Body of pancreas (tissue), 4 donors: ENCODE measurements around the gene COL4A2. TPM values are rescaled to one million over a fixed set of nuclear protein-coding genes. Genes with fewer than 3 reads are reported as not detected.
A peak's percentile ranks its signal among the peaks of the same experiment; 100 is the strongest.

Experiments
- ATAC-seq: fragments of 150-250 bp; one replicate; pipeline ENCODE4 v1.9.1; 2016
- DNase-seq, 4 donors: peaks; one replicate each; pipeline ENCODE4 v3.0.0-alpha.2; 2019
- H3K27ac ChIP-seq, 4 donors: fragments of 200-600 bp; sonication (generic); 1 replicate in 3 of 4; 2 replicates in 1 of 4; pipeline versions ENCODE4 v1.5.1 to v1.6.1; 2016 to 2019; ENCODE audit warnings: mild to moderate bottlenecking in 1 of 4, mixed read lengths in 1 of 4, moderate library complexity in 1 of 4
- H3K27me3 ChIP-seq, 2 donors: fragments of 200-600 bp; sonication (generic); one replicate each; pipeline ENCODE4 v1.6.0; 2016; ENCODE audit warnings: mild to moderate bottlenecking in 1 of 2
- H3K36me3 ChIP-seq, 2 donors: fragments of 200-600 bp; sonication (generic); replicated peaks in 1 of 2; 2 replicates each; pipeline ENCODE4 v1.5.1; 2016; ENCODE audit warnings: low read depth in 2 of 2; ENCODE audit not compliant: insufficient read depth in 1 of 2
- H3K4me1 ChIP-seq: fragments of 200-600 bp; sonication (generic); one replicate; pipeline ENCODE4 v1.6.0; 2016
- H3K4me3 ChIP-seq, 2 donors: fragments of 200-600 bp; sonication (generic); 1 replicate in 1 of 2; 2 replicates in 1 of 2; pipeline ENCODE4 v1.5.1; 2016 to 2019
- H3K9me3 ChIP-seq, 3 donors: fragments of 200-600 bp; sonication (generic); 1 replicate in 2 of 3; 2 replicates in 1 of 3; pipeline ENCODE4 v1.5.1; 2016
- CTCF ChIP-seq, 7 experiments: fragments of 450-650 bp in 4 of 7; fragments of 200-600 bp in 3 of 7; sonication (generic) in 3 of 7; IDR thresholded peaks; one replicate each; pipeline ENCODE4 v1.5.1; 2016 to 2019; ENCODE audit warnings: antibody characterized with exemption in 7 of 7
- POLR2A ChIP-seq, 3 donors: fragments of 450-650 bp; IDR thresholded peaks; one replicate each; pipeline ENCODE4 v1.6.1; 2016; ENCODE audit warnings: antibody characterized with exemption in 3 of 3, mild to moderate bottlenecking in 2 of 3
- WGBS, 2 donors: methylation state at CpG; one replicate each; pipeline ENCODE4 v1.1.5; 2017; 5-methylcytosine and 5-hydroxymethylcytosine counted together
- intact Hi-C: fragments of 100-400 bp; cut with DNase I; formaldehyde crosslinking; loops from one replicate; pipeline ENCODE4 v1.15.1; 2023
- total RNA-seq, 2 donors: library from RNA; depleted of rRNA; stranded (reverse); fragments of >200 nt; gene quantifications; one replicate each; pipeline ENCODE4 v1.1.0, GENCODE V29; 2016

COL4A2 gene
- total RNA-seq, 2 donors from 2014 or later = 69.3 to 230 TPM

DNA sequence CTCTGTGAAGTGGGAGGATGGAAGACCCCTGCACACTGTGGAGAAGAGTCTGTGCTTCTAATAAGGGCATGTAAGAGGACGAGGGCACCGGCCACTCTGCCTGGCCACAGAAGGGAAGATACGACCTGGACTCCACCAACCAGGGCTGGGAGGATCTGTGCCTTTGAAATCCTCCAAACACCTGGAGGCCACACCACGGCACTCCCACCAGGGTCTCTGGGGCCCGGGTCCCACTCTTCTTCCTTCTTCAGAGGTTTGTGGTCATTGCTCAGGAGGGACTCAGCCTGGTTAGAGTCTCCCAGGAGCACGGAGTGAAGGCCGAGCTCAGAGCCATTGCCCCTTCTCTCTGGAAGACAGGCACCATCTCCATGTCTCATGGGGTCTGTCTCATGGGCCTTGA lies 212.4 kb downstream of the COL4A2 start:
- peaks cover 33% of the 10 kb centered on the region for H3K4me1 ChIP-seq
- intact Hi-C loops = no loop called here
- peak overlapping the region in 1 of 4 donors; percentile 47 for H3K27ac ChIP-seq
- DNase-seq (no peak), ATAC-seq (no peak)
- H3K4me3 ChIP-seq = no peak overlapping the region
- H3K36me3 ChIP-seq = peaks cover 0 to 11% of the 10 kb centered on the region in 2 donors
- no peaks in the 10 kb centered on the region for H3K27me3 ChIP-seq
- H3K9me3 ChIP-seq = no peaks in the 10 kb centered on the region
- TF ChIP-seq POLR2A (IDR thresholded peaks at IDR 0.05) = no peak
- WGBS, 2 donors = 82% methylated on average over 7 of the region's 7 CpGs; no CpG with 5 or more reads in 1 of the 2 donors

DNA sequence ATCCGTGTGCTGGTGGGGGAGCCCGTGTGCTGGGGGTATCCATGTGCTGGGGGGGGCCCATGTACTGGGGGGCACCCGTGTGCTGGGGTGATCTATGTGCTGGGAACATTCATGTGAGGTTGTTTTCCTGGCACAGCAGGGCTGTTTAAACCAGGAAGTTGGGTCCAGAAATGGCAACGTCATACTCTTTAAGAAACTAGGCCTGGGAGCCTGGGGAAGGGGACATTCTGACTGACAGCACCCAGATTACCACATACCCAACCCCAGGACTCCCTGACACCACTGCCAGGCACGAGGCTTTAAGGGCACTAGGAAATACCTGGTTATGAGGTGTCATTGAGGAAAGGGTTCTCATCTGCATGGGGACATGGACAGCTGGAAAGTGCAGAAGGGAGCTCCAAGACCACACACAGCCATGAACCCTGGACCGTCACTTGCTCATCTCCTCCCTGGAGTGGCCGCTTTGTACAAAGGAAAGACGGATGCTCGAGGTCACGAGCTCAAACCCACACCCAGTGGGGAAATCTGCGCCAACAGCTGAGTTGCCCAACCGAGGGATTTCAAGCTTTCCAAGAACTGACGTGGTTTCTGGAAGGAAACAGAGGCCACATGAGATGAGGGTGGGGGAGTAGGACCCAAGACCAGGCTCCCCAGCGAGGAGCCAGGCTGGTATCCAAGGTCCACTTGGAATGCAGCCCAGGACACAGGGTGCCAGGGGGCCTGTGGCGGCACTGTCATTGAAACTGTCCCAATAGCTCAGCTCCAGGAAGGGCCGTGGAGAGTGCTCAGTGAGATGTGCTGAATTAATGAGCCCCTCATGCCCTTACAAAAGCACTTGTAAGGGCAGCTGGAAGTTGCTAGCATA lies 213.6 kb downstream of the COL4A2 start:
- TF ChIP-seq CTCF (IDR thresholded peaks at IDR 0.05) (no peak), POLR2A (IDR thresholded peaks at IDR 0.05) (peak in 1 of 3 donors; percentile 23)
- peak; percentile 50 for ATAC-seq
- DNase-seq = peak; percentile 60 to 83 (median 72)
- Histone ChIP-seq H3K27me3 (no peaks in the 10 kb centered on the region), H3K9me3 (no peaks in the 10 kb centered on the region), H3K4me3 (no peak overlapping the region), H3K27ac (peak overlapping the region; percentile 42 to 76 (median 44)), H3K36me3 (peaks cover 0 to 11% of the 10 kb centered on the region in 2 donors), H3K4me1 (peaks cover 44% of the 10 kb centered on the region)
- intact Hi-C loops = no loop called here
- 39 to 46% methylated on average over 14 to 16 of the region's 16 CpGs for WGBS, 2 donors

DNA sequence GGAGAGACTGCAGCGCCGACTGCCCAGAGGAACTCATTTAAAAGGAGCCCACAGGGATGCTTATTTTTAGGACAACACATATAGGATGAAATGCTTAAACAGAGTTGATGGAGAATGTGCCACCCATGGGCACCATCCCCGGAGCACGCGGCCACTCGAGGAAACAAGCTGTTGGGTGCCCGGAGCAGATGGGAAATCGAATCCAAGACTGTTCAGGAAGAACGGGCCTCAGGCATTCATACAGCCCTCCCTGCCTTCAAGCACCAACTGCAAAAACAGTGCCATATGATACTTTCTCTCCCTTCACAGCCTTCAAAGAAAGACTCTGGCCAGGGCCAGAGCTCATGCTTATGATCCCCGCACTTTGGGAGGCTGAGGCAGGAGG lies 214.2 kb downstream of the COL4A2 start:
- Histone ChIP-seq H3K4me1 (peaks cover 50% of the 10 kb centered on the region), H3K36me3 (peaks cover 0 to 11% of the 10 kb centered on the region in 2 donors), H3K9me3 (no peaks in the 10 kb centered on the region), H3K4me3 (no peak overlapping the region), H3K27me3 (no peaks in the 10 kb centered on the region), H3K27ac (peak overlapping the region; percentile 42 to 76 (median 44))
- ATAC-seq (no peak), DNase-seq (no peak)
- intact Hi-C loops = no loop called here
- 78 to 88% methylated on average over 8 to 10 of the region's 10 CpGs for WGBS, 2 donors
- TF ChIP-seq CTCF (IDR thresholded peaks at IDR 0.05) (no peak), POLR2A (IDR thresholded peaks at IDR 0.05) (no peak)

DNA sequence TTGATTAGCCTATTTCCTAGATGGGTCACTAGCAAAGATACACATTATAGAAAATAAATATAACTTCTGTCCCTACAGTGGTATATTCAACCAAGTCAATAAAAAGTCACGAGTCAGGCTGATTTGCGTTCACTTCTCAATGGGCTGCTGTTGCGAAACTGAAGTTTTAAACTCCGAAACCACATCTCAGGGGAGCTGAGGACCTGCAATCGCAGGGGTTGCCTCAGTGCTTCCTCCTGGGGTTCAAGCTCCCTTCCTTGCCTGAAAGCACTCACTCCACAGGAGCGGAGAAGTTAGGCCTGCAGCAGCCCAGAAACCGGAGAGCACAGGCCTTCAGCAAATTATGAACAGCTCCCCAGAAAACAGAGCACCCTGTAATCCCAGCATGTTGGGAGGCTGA lies 214.9 kb downstream of the COL4A2 start:
- Histone ChIP-seq H3K36me3 (peaks cover 0 to 11% of the 10 kb centered on the region in 2 donors), H3K9me3 (no peaks in the 10 kb centered on the region), H3K27me3 (no peaks in the 10 kb centered on the region), H3K27ac (peak overlapping the region in 1 of 4 donors; percentile 76), H3K4me1 (peaks cover 57% of the 10 kb centered on the region), H3K4me3 (no peak overlapping the region)
- peak in 1 of 4 donors; percentile 55 for DNase-seq
- WGBS, 2 donors = 74 to 89% methylated on average over 7 of the region's 7 CpGs
- ATAC-seq = no peak
- intact Hi-C loops = no loop called here
- no peak for TF ChIP-seq POLR2A (IDR thresholded peaks at IDR 0.05)
- no peak for TF ChIP-seq CTCF (IDR thresholded peaks at IDR 0.05)

- intact Hi-C loops = no loop called here
- DNase-seq = no peak
- Histone ChIP-seq H3K27me3 (no peaks in the 10 kb centered on the region), H3K27ac (peak overlapping the region in 1 of 4 donors; percentile 76), H3K9me3 (no peaks in the 10 kb centered on the region), H3K36me3 (peaks cover 0 to 11% of the 10 kb centered on the region in 2 donors), H3K4me3 (no peak overlapping the region), H3K4me1 (peaks cover 65% of the 10 kb centered on the region)
- no peak for ATAC-seq
- WGBS, 2 donors = 90 to 97% methylated on average over 5 of the region's 5 CpGs
- TF ChIP-seq POLR2A (IDR thresholded peaks at IDR 0.05) (no peak), CTCF (IDR thresholded peaks at IDR 0.05) (no peak)
These were observed 215.6 kb downstream of the COL4A2 start for GRCh38 chr13:110522721-110523120.
